Measurements from ENCODE around the gene ESPL1. TPM values are rescaled to one million over a fixed set of nuclear protein-coding genes. Genes with fewer than 3 reads are reported as not detected.

Gene ESPL1
- polyA plus RNA-seq, 2 of the 4 experiments (the other 2 are of a cell fraction) = 10.0 to 16.5 TPM

DNA sequence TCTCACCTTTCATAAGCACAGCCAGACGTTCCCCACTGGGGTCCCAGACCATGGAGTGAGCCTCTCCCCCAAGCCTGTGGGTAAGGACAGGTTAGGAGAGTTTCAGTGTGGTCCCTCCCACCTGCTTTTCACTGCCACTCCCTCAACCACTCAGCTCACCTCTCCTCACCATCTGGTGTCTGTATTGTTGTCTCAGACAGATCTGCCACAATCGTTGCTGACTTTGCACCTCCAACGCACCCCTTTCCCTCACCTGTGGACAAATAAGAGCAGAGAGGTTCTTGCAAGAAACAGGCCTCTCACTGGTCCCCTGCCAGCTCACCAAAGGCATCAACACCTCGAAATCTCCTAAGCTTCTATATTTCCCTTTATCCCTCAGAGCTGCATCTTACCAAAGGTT, 40.2 kb downstream of the ESPL1 start (continued):
- no peak for TF ChIP-seq TFCP2L1 (CRISPR knock-in tag; IDR thresholded peaks at IDR 0.05)

DNA sequence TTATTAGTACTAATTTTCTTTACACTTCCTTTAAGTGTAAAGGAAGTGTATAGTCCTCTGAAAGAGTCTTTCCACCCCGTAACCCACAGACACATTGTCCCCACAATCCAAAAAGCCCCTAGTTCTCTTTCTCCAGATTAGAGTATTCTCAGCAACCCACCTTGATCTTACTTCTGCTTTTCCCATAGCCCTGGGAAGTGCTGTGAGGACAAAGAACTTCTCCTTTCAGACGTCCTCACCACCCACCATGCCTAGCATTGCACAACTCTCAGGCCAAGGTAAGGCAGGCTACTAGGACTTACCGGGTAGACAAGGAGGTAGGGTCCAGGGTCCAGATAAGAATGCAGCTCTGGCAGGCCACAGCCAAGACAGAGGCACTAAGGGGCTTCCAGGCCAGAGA, 45.9 kb downstream of the ESPL1 start:
- 59% methylated on average over 3 of the region's 3 CpGs for WGBS (ENCODE audit: missing lambda C conversion rate)
- Histone ChIP-seq H3K9me3 (no peaks in the 10 kb centered on the region), H3K4me3 (no peak overlapping the region), H3K27ac (no peak overlapping the region), H3K4me2 (no peak overlapping the region), H3K4me1 (no peaks in the 10 kb centered on the region)
- TF ChIP-seq CBX8 (IDR thresholded peaks at IDR 0.05) (no peak), FOSL2 (IDR thresholded peaks at IDR 0.05) (no peak), FOSL2 (CRISPR knock-in tag; IDR thresholded peaks at IDR 0.05) (no peak), SMC3 (IDR thresholded peaks at IDR 0.05) (no peak)
- TF ChIP-seq, protein P1, sequence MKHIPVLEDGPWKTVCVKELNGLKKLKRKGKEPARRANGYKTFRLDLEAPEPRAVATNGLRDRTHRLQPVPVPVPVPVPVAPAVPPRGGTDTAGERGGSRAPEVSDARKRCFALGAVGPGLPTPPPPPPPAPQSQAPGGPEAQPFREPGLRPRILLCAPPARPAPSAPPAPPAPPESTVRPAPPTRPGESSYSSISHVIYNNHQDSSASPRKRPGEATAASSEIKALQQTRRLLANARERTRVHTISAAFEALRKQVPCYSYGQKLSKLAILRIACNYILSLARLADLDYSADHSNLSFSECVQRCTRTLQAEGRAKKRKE (CRISPR knock-in tag; IDR thresholded peaks at IDR 0.05; ENCODE audit: low read depth) = no peak
- TF ChIP-seq, protein P2, sequence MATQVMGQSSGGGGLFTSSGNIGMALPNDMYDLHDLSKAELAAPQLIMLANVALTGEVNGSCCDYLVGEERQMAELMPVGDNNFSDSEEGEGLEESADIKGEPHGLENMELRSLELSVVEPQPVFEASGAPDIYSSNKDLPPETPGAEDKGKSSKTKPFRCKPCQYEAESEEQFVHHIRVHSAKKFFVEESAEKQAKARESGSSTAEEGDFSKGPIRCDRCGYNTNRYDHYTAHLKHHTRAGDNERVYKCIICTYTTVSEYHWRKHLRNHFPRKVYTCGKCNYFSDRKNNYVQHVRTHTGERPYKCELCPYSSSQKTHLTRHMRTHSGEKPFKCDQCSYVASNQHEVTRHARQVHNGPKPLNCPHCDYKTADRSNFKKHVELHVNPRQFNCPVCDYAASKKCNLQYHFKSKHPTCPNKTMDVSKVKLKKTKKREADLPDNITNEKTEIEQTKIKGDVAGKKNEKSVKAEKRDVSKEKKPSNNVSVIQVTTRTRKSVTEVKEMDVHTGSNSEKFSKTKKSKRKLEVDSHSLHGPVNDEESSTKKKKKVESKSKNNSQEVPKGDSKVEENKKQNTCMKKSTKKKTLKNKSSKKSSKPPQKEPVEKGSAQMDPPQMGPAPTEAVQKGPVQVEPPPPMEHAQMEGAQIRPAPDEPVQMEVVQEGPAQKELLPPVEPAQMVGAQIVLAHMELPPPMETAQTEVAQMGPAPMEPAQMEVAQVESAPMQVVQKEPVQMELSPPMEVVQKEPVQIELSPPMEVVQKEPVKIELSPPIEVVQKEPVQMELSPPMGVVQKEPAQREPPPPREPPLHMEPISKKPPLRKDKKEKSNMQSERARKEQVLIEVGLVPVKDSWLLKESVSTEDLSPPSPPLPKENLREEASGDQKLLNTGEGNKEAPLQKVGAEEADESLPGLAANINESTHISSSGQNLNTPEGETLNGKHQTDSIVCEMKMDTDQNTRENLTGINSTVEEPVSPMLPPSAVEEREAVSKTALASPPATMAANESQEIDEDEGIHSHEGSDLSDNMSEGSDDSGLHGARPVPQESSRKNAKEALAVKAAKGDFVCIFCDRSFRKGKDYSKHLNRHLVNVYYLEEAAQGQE (IDR thresholded peaks at IDR 0.05) = no peak
- POLR2A ChIA-PET = no interaction called here
- CTCF ChIA-PET = interaction anchor here (1.0 to 1.7 kb wide), 4 partner anchors 9 to 221 kb away, joined by 3 to 8 read pairs (median 5); no protein-coding TSS in a partner anchor
- FAIRE-seq (no peak), ATAC-seq (no peak), DNase-seq (ENCODE audit: low read depth in 1 of 2, low spot score in 1 of 2) (no peak)

DNA sequence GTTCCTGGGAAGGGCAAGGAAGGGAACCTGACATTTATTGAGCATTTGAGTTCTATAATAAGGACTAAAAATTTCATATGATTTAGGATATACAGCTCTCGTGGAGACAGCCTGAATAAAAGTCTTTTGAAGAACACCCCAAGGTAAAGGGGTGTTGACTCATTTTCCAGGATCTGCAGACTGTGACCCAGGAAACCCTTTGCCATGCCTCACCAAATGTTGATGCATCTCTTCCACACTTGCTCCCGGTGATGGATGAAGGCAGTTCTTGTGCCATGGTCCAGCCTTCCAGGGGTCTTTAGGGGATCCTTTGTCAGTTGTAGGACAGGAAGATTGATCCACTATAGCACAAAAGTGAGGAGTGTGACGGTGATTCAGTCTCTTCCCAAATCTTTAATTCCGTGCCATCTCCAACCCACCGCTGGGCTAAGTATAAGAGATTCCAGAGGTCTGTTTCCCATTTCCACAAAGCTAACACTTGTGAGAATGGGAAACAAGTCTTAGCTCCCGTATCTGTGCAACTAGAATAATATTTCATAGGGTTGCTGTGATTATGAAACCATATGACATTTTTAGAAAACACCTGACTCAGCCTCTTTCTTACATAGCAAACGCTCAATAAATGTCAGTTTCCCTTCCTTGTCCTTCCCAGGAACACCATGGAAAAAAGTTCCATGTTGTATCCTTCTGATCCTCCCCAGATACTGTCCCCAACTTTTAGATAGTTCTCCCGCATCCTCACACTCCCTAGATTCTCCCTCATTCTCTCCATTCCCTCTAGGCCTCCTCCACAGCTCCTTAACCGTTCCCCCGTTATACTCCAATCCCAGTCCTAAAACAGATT, 52.5 kb downstream of the ESPL1 start:
- 45% methylated on average over 10 of the region's 10 CpGs for WGBS (ENCODE audit: missing lambda C conversion rate)
- FAIRE-seq = no peak
- CTCF ChIA-PET = interaction anchor here (0.6 to 21.4 kb wide), 52 partner anchors 10 to 255 kb away, joined by 3 to 638 read pairs (median 6); partner anchors contain the start of genes AMHR2, ESPL1, MAP3K12 and MYG1

DNA sequence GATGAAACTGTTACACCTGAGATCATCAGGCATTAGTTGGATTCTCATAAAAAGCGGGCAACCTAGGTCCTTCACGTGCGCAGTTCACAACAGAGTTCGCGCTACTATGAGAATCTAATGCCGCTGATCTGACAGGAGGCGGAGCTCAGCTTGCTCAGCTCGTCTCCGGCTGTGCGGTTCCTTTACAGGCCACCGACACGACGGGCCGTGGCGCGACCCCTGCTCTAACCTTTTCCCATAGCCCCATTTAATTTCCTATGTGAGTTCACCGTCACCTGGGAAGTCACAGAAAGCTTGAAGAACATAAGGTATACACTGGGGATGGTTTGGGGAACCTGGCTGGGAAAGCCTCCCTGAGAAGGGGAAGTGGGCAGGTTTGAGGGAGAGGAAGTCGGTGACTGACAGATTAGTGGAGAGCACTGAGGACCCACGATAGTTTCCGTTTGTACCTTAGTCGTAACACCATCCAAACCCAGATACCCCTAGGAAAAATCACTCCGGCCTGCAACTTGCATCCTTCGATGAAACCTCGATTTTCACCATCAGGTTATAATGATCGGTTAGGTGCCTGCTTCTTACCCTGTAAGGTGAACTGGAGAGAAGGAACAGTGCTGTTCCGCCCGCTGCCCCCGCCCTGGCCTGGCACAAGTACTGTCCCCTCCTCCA, 56.1 kb downstream of the ESPL1 start:
- Histone ChIP-seq H3K4me2 (peak overlapping the region; percentile 92), H3K9me3 (no peaks in the 10 kb centered on the region), H3K27ac (peak overlapping the region; percentile 89 to 97), H3K4me3 (peak overlapping the region; percentile 60; the same call in 2 of the 3 replicates), H3K4me1 (peaks cover 24% of the 10 kb centered on the region)
- WGBS (ENCODE audit: missing lambda C conversion rate) = 66% methylated on average over 28 of the region's 28 CpGs
- POLR2A ChIA-PET = interaction anchor here (0.6 to 5.5 kb wide), 15 partner anchors 11 to 177 kb away, joined by 3 to 51 read pairs (median 5); partner anchors contain the start of genes PFDN5, PRR13, SP1 and TARBP2
- DNase-seq (ENCODE audit: low read depth in 1 of 2, low spot score in 1 of 2) = no peak
- no peak for ATAC-seq
- no peak for FAIRE-seq
- CTCF ChIA-PET = interaction anchor here (0.6 to 21.4 kb wide), 31 partner anchors 8 to 890 kb away, joined by 3 to 638 read pairs (median 4); partner anchors contain the start of genes AMHR2, NPFF, PFDN5 and SP1
- TF ChIP-seq, protein P2 (IDR thresholded peaks at IDR 0.05) = no peak
- TF ChIP-seq RNF2 (IDR thresholded peaks at IDR 0.05; ENCODE audit: borderline replicate concordance, low read depth) (no peak), HOXB13 (CRISPR knock-in tag; IDR thresholded peaks at IDR 0.05; ENCODE audit: low read depth) (no peak), FOSL2 (IDR thresholded peaks at IDR 0.05) (no peak), FOSL2 (CRISPR knock-in tag; IDR thresholded peaks at IDR 0.05) (no peak), RAD21 (conservative IDR thresholded peaks at IDR 0.05 in 1 of 2, IDR thresholded peaks at IDR 0.05 in 1 of 2) (no peak), TFCP2L1 (CRISPR knock-in tag; IDR thresholded peaks at IDR 0.05) (no peak), EHMT2 (IDR thresholded peaks at IDR 0.05; ENCODE audit: low read depth) (no peak), ZNF302 (CRISPR knock-in tag; IDR thresholded peaks at IDR 0.05) (no peak), HOXA7 (CRISPR knock-in tag; IDR thresholded peaks at IDR 0.05) (no peak), GATA3 (IDR thresholded peaks at IDR 0.05; ENCODE audit: borderline replicate concordance) (no peak), CBX2 (IDR thresholded peaks at IDR 0.05; ENCODE audit: borderline replicate concordance, low read depth) (no peak)
- TF ChIP-seq, protein P3, sequence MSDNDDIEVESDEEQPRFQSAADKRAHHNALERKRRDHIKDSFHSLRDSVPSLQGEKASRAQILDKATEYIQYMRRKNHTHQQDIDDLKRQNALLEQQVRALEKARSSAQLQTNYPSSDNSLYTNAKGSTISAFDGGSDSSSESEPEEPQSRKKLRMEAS (IDR thresholded peaks at IDR 0.05) = no peak
- TF ChIP-seq, protein P4, sequence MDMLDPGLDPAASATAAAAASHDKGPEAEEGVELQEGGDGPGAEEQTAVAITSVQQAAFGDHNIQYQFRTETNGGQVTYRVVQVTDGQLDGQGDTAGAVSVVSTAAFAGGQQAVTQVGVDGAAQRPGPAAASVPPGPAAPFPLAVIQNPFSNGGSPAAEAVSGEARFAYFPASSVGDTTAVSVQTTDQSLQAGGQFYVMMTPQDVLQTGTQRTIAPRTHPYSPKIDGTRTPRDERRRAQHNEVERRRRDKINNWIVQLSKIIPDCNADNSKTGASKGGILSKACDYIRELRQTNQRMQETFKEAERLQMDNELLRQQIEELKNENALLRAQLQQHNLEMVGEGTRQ (IDR thresholded peaks at IDR 0.05) = no peak

More for the DNA sequence above, 52.5 kb downstream of the ESPL1 start:
- peak overlapping the region; percentile 96 to 98 for H3K27ac ChIP-seq
- TF ChIP-seq MAFK (IDR thresholded peaks at IDR 0.05; ENCODE audit: partially characterized antibody) (peak; percentile 79), RAD21 (conservative IDR thresholded peaks at IDR 0.05 in 1 of 2, IDR thresholded peaks at IDR 0.05 in 1 of 2) (no peak)
- peak overlapping the region; percentile 60 for H3K4me3 ChIP-seq
- ATAC-seq = no peak
- POLR2A ChIA-PET = interaction anchor here (0.5 to 2.0 kb wide), 27 partner anchors 8 to 188 kb away, joined by 3 to 36 read pairs (median 4); partner anchors contain the start of genes ESPL1, MAP3K12, MYG1 and PFDN5
- H3K9me3 ChIP-seq = no peaks in the 10 kb centered on the region
- peaks cover 20% of the 10 kb centered on the region for H3K4me1 ChIP-seq
- peak overlapping the region; percentile 93 for H3K4me2 ChIP-seq
- DNase-seq (ENCODE audit: low read depth in 1 of 2, low spot score in 1 of 2) = no peak
